Hepatocyte (in vitro differentiated cells): ENCODE measurements around the gene ADCYAP1R1. TPM values are rescaled to one million over a fixed set of nuclear protein-coding genes. Genes with fewer than 3 reads are reported as not detected.

Source experiments
- DNase-seq: peaks from one replicate; pipeline ENCODE4 v3.0.0-alpha.2; 2016; ENCODE audit warnings: low spot score
- H2AFZ ChIP-seq: fragments of 200-600 bp; sonication (generic); 2 replicates; pipeline ENCODE4 v1.6.0; 2016; ENCODE audit warnings: antibody characterized with exemption, mild to moderate bottlenecking
- H3K27ac ChIP-seq: fragments of 200-600 bp; sonication (generic); 2 replicates; pipeline ENCODE4 v1.5.1; 2016; ENCODE audit warnings: mild to moderate bottlenecking
- H3K27me3 ChIP-seq: fragments of 200-600 bp; sonication (generic); 2 replicates; pipeline ENCODE4 v1.6.1; 2016
- H3K36me3 ChIP-seq: fragments of 200-600 bp; sonication (generic); replicated peaks from 2 replicates; pipeline ENCODE4 v1.5.1; 2016; ENCODE audit warnings: low read depth; ENCODE audit not compliant: insufficient read depth
- H3K4me1 ChIP-seq: fragments of 200-600 bp; sonication (generic); 2 replicates; pipeline ENCODE4 v1.5.1; 2016; ENCODE audit warnings: mild to moderate bottlenecking, moderate library complexity; ENCODE audit not compliant: insufficient read depth
- H3K4me2 ChIP-seq: fragments of 200-600 bp; sonication (generic); 2 replicates; pipeline ENCODE4 v1.6.0; 2016
- H3K4me3 ChIP-seq: fragments of 200-600 bp; sonication (generic); 2 replicates; pipeline ENCODE4 v1.5.1; 2016; ENCODE audit warnings: mild to moderate bottlenecking
- H3K79me2 ChIP-seq: fragments of 200-600 bp; sonication (generic); 2 replicates; pipeline ENCODE4 v1.6.0; 2017; ENCODE audit warnings: mild to moderate bottlenecking
- H3K9me2 ChIP-seq: fragments of 200-600 bp; sonication (generic); replicated peaks from 2 replicates; pipeline ENCODE4 v1.6.0; 2017; ENCODE audit warnings: mild to moderate bottlenecking; ENCODE audit not compliant: insufficient read depth
- H3K9me3 ChIP-seq: fragments of 200-600 bp; sonication (generic); 2 replicates; pipeline ENCODE4 v1.5.1; 2016; ENCODE audit warnings: low read depth, mild to moderate bottlenecking
- H4K20me1 ChIP-seq: fragments of 200-600 bp; sonication (generic); 2 replicates; pipeline ENCODE4 v1.6.0; 2016; ENCODE audit warnings: mild to moderate bottlenecking; ENCODE audit not compliant: insufficient read depth, poor library complexity, severe bottlenecking
- EZH2 ChIP-seq: fragments of 200-600 bp; sonication (generic); IDR thresholded peaks from 2 replicates; pipeline ENCODE4 v1.6.1; 2016; ENCODE audit warnings: antibody characterized with exemption, mild to moderate bottlenecking, borderline replicate concordance
- EZH2phosphoT487 ChIP-seq: fragments of 200-600 bp; sonication (generic); IDR thresholded peaks from one replicate; pipeline ENCODE4 v1.6.1; 2018; ENCODE audit warnings: antibody characterized with exemption, mild to moderate bottlenecking, low read depth, moderate library complexity; ENCODE audit not compliant: unreplicated experiment, severe bottlenecking
- WGBS: methylation state at CpG from one replicate; pipeline ENCODE4 v1.1.6; 2016; ENCODE audit warnings: low lambda C conversion rate; ENCODE audit errors: missing lambda C conversion rate; 5-methylcytosine and 5-hydroxymethylcytosine counted together
- polyA plus RNA-seq: library from polyadenylated mRNA; unstranded; fragments of >200 nt; fragmentation: Nextera tagmentation; extraction: Ambion mirVana; gene quantifications from 2 replicates; pipeline ENCODE4 v1.2.1, GENCODE V29; 2016
- total RNA-seq: library from RNA; depleted of rRNA; stranded (reverse); fragments of >200 nt; gene quantifications from 2 replicates; pipeline ENCODE4 v1.2.3, GENCODE V29; 2014
- TF ChIP-seq, protein P1 (sequence below): fragments of 200-600 bp; sonication (generic); IDR thresholded peaks from 2 replicates; pipeline ENCODE4 v1.5.1; 2016; ENCODE audit warnings: antibody characterized with exemption, mild to moderate bottlenecking; ENCODE audit not compliant: poor library complexity

The ADCYAP1R1 gene
- total and polyA plus RNA-seq, 2 experiments from 2014 or later, result 0.10 TPM; not detected in 1

DNA sequence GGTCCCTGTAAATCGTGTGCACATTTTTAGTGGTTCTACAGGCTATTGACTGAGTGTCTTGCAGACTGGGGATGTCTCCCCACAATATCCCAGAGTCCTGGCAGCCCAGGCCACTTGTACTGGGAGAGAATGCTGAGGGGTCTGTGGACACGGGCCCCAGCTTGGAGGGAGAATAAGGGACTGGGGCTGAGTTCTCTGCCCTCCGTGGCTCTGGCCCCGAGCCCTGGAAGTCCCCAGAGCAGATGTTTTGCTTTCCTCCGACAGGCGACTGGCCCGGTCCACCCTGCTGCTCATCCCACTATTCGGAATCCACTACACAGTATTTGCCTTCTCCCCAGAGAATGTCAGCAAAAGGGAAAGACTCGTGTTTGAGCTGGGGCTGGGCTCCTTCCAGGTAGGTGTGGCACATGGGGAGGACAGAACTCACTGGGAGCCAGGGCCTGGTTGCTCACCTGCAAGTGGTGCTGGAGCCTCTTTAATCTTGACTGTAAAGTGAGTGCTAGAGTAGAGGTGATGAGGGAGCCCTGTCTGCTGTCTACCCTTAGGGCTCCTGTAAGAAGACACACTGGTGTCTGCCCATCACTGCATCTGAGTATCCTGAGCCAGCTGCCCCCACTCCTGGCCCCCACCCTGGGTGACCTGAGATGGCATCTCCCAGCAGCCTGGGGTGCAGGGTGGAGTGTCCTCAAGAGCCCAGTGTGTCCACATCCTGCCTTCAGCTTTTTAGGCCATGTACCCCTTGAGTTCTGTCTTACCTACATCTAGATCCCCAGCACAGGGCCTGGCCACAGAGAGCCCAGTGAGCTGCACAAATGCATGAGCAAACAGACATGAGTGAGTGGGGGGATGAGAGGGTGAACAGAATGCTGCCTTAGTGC, 51.1 kb downstream of the ADCYAP1R1 start:
- H3K9me3 ChIP-seq, result no peaks in the 10 kb centered on the region
- no peak overlapping the region for H3K4me2 ChIP-seq
- no peaks in the 10 kb centered on the region for H3K4me1 ChIP-seq
- H3K79me2 ChIP-seq, result no peaks in the 10 kb centered on the region
- H3K4me3 ChIP-seq, result no peak overlapping the region
- no peak overlapping the region for H2AFZ ChIP-seq
- DNase-seq, result no peak
- H3K27ac ChIP-seq, result no peak overlapping the region
- WGBS, result 81% methylated on average over 9 of the region's 9 CpGs
- H4K20me1 ChIP-seq, result no peaks in the 10 kb centered on the region
- peaks cover 5% of the 10 kb centered on the region for H3K27me3 ChIP-seq
- TF ChIP-seq EZH2, result no peak
- no peak for TF ChIP-seq EZH2phosphoT487
- TF ChIP-seq, protein P1, sequence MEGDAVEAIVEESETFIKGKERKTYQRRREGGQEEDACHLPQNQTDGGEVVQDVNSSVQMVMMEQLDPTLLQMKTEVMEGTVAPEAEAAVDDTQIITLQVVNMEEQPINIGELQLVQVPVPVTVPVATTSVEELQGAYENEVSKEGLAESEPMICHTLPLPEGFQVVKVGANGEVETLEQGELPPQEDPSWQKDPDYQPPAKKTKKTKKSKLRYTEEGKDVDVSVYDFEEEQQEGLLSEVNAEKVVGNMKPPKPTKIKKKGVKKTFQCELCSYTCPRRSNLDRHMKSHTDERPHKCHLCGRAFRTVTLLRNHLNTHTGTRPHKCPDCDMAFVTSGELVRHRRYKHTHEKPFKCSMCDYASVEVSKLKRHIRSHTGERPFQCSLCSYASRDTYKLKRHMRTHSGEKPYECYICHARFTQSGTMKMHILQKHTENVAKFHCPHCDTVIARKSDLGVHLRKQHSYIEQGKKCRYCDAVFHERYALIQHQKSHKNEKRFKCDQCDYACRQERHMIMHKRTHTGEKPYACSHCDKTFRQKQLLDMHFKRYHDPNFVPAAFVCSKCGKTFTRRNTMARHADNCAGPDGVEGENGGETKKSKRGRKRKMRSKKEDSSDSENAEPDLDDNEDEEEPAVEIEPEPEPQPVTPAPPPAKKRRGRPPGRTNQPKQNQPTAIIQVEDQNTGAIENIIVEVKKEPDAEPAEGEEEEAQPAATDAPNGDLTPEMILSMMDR, result no peak
- no peaks in the 10 kb centered on the region for H3K36me3 ChIP-seq
- no peaks in the 10 kb centered on the region for H3K9me2 ChIP-seq

GRCh38 chr7:31104361-31105255, 52.5 kb downstream of the ADCYAP1R1 start:
- H3K9me2 ChIP-seq, result no peaks in the 10 kb centered on the region
- no peak overlapping the region for H3K4me3 ChIP-seq
- H3K4me1 ChIP-seq, result no peaks in the 10 kb centered on the region
- H3K27me3 ChIP-seq, result peaks cover 5% of the 10 kb centered on the region
- no peak overlapping the region for H3K27ac ChIP-seq
- H4K20me1 ChIP-seq, result no peaks in the 10 kb centered on the region
- TF ChIP-seq EZH2 (no peak), EZH2phosphoT487 (no peak)
- TF ChIP-seq, protein P1, result no peak
- no peaks in the 10 kb centered on the region for H3K79me2 ChIP-seq
- no peaks in the 10 kb centered on the region for H3K36me3 ChIP-seq
- no peak overlapping the region for H2AFZ ChIP-seq
- DNase-seq, result no peak
- no peaks in the 10 kb centered on the region for H3K9me3 ChIP-seq
- no peak overlapping the region for H3K4me2 ChIP-seq
- WGBS, result 88% methylated on average over 8 of the region's 8 CpGs

- H3K27ac ChIP-seq, result no peak overlapping the region
- H3K4me2 ChIP-seq, result no peak overlapping the region
- no peaks in the 10 kb centered on the region for H3K9me3 ChIP-seq
- 79% methylated on average over 7 of the region's 7 CpGs for WGBS
- H3K36me3 ChIP-seq, result no peaks in the 10 kb centered on the region
- no peaks in the 10 kb centered on the region for H3K79me2 ChIP-seq
- H3K27me3 ChIP-seq, result peaks cover 5% of the 10 kb centered on the region
- no peak overlapping the region for H3K4me3 ChIP-seq
- H2AFZ ChIP-seq, result no peak overlapping the region
- no peaks in the 10 kb centered on the region for H3K4me1 ChIP-seq
- TF ChIP-seq EZH2phosphoT487 (no peak), EZH2 (no peak)
- TF ChIP-seq, protein P1, result no peak
- no peak for DNase-seq
- H3K9me2 ChIP-seq, result no peaks in the 10 kb centered on the region
- H4K20me1 ChIP-seq, result no peaks in the 10 kb centered on the region
Observed at GRCh38 chr7:31105256-31105950, 53.3 kb downstream of the ADCYAP1R1 start.
